ENCODE results near the gene ZSCAN20.
"Not testable (repeated sequence)": the region's sequence is repeated elsewhere in the genome, so short reads cannot be mapped to it uniquely, and the experiment has no call there.

Gene ZSCAN20

GRCh38 chr1:33497410-33497809, 25.0 kb downstream of the ZSCAN20 start:
- no peak for DNase-seq

- DNase-seq, result no peak
Measured at GRCh38 chr1:33500547-33500946, 28.1 kb downstream of the ZSCAN20 start.

- no peak for DNase-seq
Measured at GRCh38 chr1:33501309-33501708, 28.9 kb downstream of the ZSCAN20 start.

- DNase-seq, result no peak
Measured at GRCh38 chr1:33501774-33502173, 29.3 kb downstream of the ZSCAN20 start.

GRCh38 chr1:33502726-33503125, 30.3 kb downstream of the ZSCAN20 start:
- DNase-seq, result no peak

GRCh38 chr1:33503506-33503905, 31.1 kb downstream of the ZSCAN20 start:
- DNase-seq, result no peak

GRCh38 chr1:33507661-33508060, 35.2 kb downstream of the ZSCAN20 start:
- no peak for DNase-seq

GRCh38 chr1:33508151-33508550, 35.7 kb downstream of the ZSCAN20 start:
- no peak for DNase-seq

- not testable (repeated sequence) for DNase-seq
Measured at GRCh38 chr1:33509276-33509675, 36.8 kb downstream of the ZSCAN20 start.

- no peak for DNase-seq
Measured at GRCh38 chr1:33512226-33513011, 40.0 kb downstream of the ZSCAN20 start.

GRCh38 chr1:33515112-33515511, 42.7 kb downstream of the ZSCAN20 start:
- no peak for DNase-seq

- no peak for DNase-seq
Measured at GRCh38 chr1:33515607-33516006, 43.2 kb downstream of the ZSCAN20 start.

- no peak for DNase-seq
Measured at GRCh38 chr1:33516428-33516827, 44.0 kb downstream of the ZSCAN20 start.

GRCh38 chr1:33516891-33517567, 44.6 kb downstream of the ZSCAN20 start:
- no peak for DNase-seq

- DNase-seq, result no peak
Measured at GRCh38 chr1:33517596-33518250, 45.3 kb downstream of the ZSCAN20 start.

GRCh38 chr1:33519240-33519884, 46.9 kb downstream of the ZSCAN20 start:
- DNase-seq, result no peak

- no peak for DNase-seq
Measured at GRCh38 chr1:33524586-33524985, 52.1 kb downstream of the ZSCAN20 start.

GRCh38 chr1:33527934-33528333, 55.5 kb downstream of the ZSCAN20 start:
- no peak for DNase-seq

GRCh38 chr1:33529957-33530356, 57.5 kb downstream of the ZSCAN20 start:
- DNase-seq, result no peak

GRCh38 chr1:33532250-33532649, 59.8 kb downstream of the ZSCAN20 start:
- no peak for DNase-seq

GRCh38 chr1:33532936-33533335, 60.5 kb downstream of the ZSCAN20 start:
- no peak for DNase-seq

GRCh38 chr1:33535334-33535733, 62.9 kb downstream of the ZSCAN20 start:
- no peak for DNase-seq

- no peak for DNase-seq
Measured at GRCh38 chr1:33537885-33538284, 65.4 kb downstream of the ZSCAN20 start.

Measured in activated CD4-positive, alpha-beta T cell treated with anti-CD3 and anti-CD28 coated beads, Interleukin-2, amount 50 U/mL, for 48 hours (primary cell).